Measurements from ENCODE around the gene SUPT6H. TPM values are rescaled to one million over a fixed set of nuclear protein-coding genes. Genes with fewer than 3 reads are reported as not detected.

Gene SUPT6H
- total RNA-seq, 1 donor from 2014 or later = 95.8 TPM

- intact Hi-C loops (cut with micrococcal nuclease) = no loop called here
These were observed 38.3 kb downstream of the SUPT6H start for GRCh38 chr17:28700278-28700677.

- intact Hi-C loops (cut with micrococcal nuclease) = no loop called here
These were observed 39.0 kb downstream of the SUPT6H start for GRCh38 chr17:28700830-28701492.

- intact Hi-C loops (cut with micrococcal nuclease) = no loop called here
These were observed 40.2 kb downstream of the SUPT6H start for GRCh38 chr17:28702026-28702751.

GRCh38 chr17:28702752-28703150, 40.7 kb downstream of the SUPT6H start:
- intact Hi-C loops (cut with micrococcal nuclease) = no loop called here

- intact Hi-C loops (cut with micrococcal nuclease) = no loop called here
These were observed 41.7 kb downstream of the SUPT6H start for GRCh38 chr17:28703552-28704218.

GRCh38 chr17:28704219-28704858, 42.3 kb downstream of the SUPT6H start:
- intact Hi-C loops (cut with micrococcal nuclease) = no loop called here

GRCh38 chr17:28705074-28705659, 43.2 kb downstream of the SUPT6H start:
- intact Hi-C loops (cut with micrococcal nuclease) = no loop called here

- intact Hi-C loops (cut with micrococcal nuclease) = no loop called here
These were observed 43.8 kb downstream of the SUPT6H start for GRCh38 chr17:28705728-28706334.

GRCh38 chr17:28706471-28707338, 44.7 kb downstream of the SUPT6H start:
- intact Hi-C loops (cut with micrococcal nuclease) = no loop called here

- intact Hi-C loops (cut with micrococcal nuclease) = no loop called here
These were observed 45.3 kb downstream of the SUPT6H start for GRCh38 chr17:28707339-28707720.

GRCh38 chr17:28710861-28711722, 49.1 kb downstream of the SUPT6H start:
- intact Hi-C loops (cut with micrococcal nuclease) = loop anchor here (1.0 to 5.0 kb wide), 10 partner anchors 8 to 856 kb away; partner anchors contain the start of genes ABHD15, ALDOC, BLTP2 and IFT20

GRCh38 chr17:28711723-28712031, 49.7 kb downstream of the SUPT6H start, which contains the start of gene PROCA1:
PROCA1 (minus strand) TSS chr17:28711888; CDS start chr17:28711660, 228 bp downstream.
- intact Hi-C loops (cut with micrococcal nuclease) = loop anchor here (1.0 to 5.0 kb wide), 10 partner anchors 8 to 856 kb away; partner anchors contain the start of genes ABHD15, ALDOC, BLTP2 and IFT20

GRCh38 chr17:28712032-28712704, 50.2 kb downstream of the SUPT6H start:
- intact Hi-C loops (cut with micrococcal nuclease) = loop anchor here (5.0 kb wide), 2 partner anchors 340 to 855 kb away; partner anchors contain the start of genes ABHD15, SARM1, TP53I13 and VTN

- intact Hi-C loops (cut with micrococcal nuclease) = loop anchor here (5.0 kb wide), 2 partner anchors 341 to 854 kb away; partner anchors contain the start of genes ABHD15, SARM1, TP53I13 and VTN
These were observed 50.9 kb downstream of the SUPT6H start for GRCh38 chr17:28712705-28713415.

GRCh38 chr17:28714281-28714680, 52.3 kb downstream of the SUPT6H start:
- intact Hi-C loops (cut with micrococcal nuclease) = loop anchor here (5.0 kb wide), 2 partner anchors 342 to 853 kb away; partner anchors contain the start of genes ABHD15, SARM1, TP53I13 and VTN

- intact Hi-C loops (cut with micrococcal nuclease) = loop anchor here (5.0 kb wide), 1 partner anchor 223 kb away; no protein-coding TSS in a partner anchor
These were observed 53.2 kb downstream of the SUPT6H start for GRCh38 chr17:28715217-28715616.
